Stimulated activated CD4-positive, alpha-beta T cell treated with anti-CD3 and anti-CD28 coated beads, Interleukin-2, amount 100 ng/mL, for 48 hours (primary cell): ENCODE results near the gene BRINP1.
"Not testable (repeated sequence)": the region's sequence is repeated elsewhere in the genome, so short reads cannot be mapped to it uniquely, and the experiment has no call there.

Experiments used
- DNase-seq, 2 donors: peaks; one replicate each; pipeline ENCODE4 v3.0.0-alpha.2; 2020

The BRINP1 gene

GRCh38 chr9:119184265-119184936 is 184.8 kb downstream of the BRINP1 start:
- DNase-seq, result no peak

DNA sequence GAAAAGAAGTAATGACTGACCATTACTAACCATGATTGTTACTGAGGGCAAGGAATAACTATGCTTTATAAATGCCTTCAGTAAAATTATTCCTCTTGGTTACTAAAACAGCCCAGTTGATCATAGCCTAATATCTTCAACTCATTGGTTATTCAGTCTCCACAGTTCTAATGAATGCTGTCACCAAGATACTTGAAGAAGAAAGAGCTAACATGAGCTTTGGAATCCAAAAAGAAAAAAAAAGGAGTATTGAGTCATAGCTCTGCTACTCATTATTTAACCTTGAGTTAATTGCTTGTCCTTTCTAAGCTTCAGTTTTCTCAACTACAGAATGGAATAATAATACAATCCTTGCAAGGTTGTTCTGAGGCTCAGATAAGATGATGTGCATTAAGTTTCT is 187.7 kb downstream of the BRINP1 start:
- DNase-seq, result no peak

GRCh38 chr9:119180897-119181296 is 188.3 kb downstream of the BRINP1 start:
- no peak for DNase-seq

DNA sequence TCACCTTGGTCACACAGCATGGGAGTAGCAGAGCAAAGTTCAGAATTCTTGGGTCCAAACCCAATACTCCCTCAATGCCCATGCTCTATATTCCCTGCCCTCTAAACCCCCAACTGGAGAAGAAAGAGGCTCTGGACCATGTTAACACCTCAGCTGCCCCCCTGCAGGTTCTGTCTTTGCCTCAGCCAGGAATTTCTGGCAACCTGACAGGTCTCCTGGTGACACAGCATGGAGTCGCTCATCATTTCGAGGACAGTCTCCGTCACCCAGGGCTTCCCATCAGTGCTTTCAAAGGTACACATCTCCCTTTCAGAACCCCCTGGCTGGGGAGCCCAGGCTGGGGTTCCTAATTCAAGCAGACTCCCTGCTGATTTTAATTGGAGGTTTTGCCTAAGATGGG is 189.5 kb downstream of the BRINP1 start:
- DNase-seq, result no peak

DNA sequence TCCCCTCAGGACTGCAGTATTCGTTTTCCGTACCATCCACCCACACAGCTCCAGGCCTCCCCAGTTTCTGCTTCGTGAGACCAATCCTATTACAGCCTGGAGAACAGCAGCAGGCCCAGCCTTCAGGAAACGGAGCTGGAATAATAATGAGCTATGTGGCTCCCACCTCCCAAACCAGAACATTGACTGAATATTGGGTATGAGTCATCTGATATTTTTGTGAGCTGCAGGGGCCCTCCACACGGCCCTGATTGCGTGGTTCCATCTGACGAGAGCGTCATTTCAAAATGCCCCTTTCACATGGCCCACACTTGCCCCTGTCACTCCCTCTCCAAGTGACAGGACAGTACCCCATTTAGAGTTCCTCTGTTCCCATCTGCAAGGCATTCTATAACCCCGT is 192.0 kb downstream of the BRINP1 start:
- no peak for DNase-seq

DNA sequence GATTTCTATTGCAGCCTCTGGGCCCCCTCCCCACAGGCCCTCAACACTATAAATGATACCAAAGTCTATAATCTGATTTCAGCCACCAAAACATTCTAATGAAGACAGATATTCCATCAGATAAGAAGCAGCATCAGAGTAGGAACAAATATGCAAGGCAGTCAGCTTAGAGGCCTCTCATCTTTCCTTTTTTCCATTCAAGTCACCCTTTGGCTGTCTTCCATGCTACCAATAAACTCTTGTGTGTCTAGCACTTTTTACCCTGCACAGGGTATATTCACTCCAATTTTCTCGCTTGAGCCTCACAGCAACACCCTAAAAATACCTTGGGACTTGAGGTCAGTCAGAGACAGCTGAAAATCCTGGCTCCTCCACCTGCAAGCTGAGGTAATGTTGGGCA is 193.7 kb downstream of the BRINP1 start:
- DNase-seq, result no peak

DNA sequence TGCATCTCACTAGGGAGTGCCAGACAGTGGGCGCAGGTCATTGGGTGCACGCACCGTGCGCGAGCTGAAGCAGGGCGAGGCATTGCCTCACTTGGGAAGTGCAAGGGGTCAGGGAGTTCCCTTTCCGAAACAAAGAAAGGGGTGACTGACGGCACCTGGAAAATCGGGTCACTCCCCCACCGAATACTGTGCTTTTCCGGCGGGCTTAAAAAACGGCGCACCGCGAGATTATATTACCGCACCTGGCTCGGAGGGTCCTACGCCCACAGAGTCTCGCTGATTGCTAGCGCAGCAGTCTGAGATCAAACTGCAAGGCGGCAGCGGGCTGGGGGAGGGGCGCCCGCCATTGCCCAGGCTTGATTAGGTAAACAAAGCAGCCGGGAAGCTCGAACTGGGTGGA is 200.0 kb downstream of the BRINP1 start:
- DNase-seq, result not testable (repeated sequence)

DNA sequence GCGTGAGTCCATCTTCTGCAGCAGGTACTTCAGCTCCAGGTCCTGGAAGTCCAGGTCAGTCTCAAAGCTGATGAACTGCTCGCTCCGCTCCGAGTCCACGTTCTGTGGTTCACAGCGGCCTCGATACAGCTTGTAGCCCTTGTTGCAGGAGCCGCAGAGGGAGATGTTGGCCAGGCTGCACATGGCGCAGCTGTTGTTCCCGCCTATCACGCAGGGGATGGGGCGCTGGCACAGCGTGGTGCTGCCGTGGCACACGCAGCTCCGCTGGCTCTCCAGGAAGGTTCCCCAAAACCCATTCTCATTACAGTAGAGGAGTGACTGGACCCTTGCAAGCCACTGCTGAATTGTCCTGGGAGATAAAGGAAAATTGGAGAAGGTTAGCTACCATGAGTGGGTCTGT is 201.4 kb downstream of the BRINP1 start:
- DNase-seq, result no peak

- no peak for DNase-seq
Observed at GRCh38 chr9:119167267-119167666, 202.0 kb downstream of the BRINP1 start.

GRCh38 chr9:119166096-119166495 is 203.1 kb downstream of the BRINP1 start:
- no peak for DNase-seq

- no peak for DNase-seq
Observed at GRCh38 chr9:119165131-119165530, 204.1 kb downstream of the BRINP1 start.

- DNase-seq, result no peak
Observed at GRCh38 chr9:119164716-119165115, 204.5 kb downstream of the BRINP1 start.

DNA sequence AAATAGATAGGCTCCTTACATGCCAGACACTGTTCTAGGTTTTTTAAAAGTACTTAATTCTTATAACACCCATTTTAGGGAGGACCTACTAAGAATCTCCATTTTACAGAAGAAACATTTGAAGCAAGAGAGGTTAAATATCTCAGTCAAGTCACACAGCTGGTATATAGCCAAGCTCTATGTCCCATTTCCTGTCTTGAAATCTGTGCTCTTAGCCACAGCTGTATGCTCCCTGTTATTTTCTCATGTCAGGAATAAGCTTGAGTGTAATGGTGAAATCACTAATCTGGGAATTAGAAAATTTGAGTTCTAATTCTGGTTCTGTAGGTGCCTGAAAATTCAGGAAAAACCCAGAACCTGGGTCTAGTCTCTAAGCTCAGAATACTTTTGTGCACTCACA is 208.7 kb downstream of the BRINP1 start:
- no peak for DNase-seq

DNA sequence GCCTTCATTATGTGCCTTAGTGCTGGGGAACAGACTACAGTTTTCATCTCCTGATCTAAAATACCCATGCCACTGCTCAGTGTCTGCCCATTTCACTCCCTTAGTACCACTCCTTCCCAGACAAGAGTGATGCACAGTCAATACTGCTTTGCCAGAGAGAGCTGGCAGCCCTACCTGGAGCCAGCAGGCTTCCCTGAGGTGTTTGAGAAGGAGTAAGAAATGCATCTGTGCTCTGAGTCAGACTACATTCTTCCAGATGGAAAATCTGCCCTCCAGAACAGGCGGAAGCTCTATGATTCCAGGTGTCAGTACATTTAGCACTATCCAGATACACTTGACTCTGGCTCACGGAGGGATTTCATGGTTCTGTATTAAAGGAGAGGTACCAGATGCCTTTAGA is 209.8 kb downstream of the BRINP1 start:
- no peak for DNase-seq

DNA sequence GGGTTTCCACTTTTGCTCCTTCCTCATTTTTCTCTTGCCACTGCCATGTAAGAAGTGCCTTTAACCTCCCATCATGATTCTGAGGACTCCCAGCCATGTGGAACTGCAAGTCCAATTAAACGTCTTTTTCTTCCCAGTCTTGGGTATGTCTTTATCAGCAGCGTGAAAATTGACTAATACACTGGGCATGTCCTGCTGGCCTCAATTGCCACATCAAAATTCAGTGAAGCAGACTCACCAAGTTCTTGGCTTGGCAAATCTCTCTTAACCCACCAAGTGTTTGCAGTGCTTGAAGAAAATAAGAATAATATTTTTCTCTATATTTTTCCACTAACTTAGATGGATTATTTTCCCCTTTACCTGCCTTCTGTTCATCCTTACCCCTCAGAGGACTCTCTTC is 212.0 kb downstream of the BRINP1 start:
- no peak for DNase-seq

- no peak for DNase-seq
Observed at GRCh38 chr9:119156354-119156753, 212.9 kb downstream of the BRINP1 start.

- no peak for DNase-seq
Observed at GRCh38 chr9:119154527-119154926, 214.7 kb downstream of the BRINP1 start.

GRCh38 chr9:119153402-119153801 is 215.8 kb downstream of the BRINP1 start:
- DNase-seq, result no peak

DNA sequence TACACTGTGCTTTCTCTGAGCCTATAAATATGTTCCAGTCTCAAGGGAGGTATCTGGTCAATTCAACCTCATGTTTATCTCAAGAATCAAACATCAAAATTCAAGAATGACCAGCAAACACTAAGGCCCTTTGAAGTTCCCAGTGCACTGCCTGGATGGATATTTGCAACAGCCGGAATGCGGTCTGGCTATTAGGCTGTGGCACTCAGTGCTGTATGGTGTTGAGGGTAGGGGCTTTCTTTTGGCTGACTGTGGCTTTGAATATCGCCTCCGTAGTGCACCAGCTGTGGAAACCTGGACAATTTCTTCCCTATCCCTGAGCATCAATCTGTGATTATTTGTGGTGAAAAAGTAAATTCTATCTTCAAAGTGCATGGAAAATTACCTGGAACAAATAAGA is 220.4 kb downstream of the BRINP1 start:
- no peak for DNase-seq

- no peak for DNase-seq
Observed at GRCh38 chr9:119137479-119137878, 231.8 kb downstream of the BRINP1 start.

- DNase-seq, result no peak
Observed at GRCh38 chr9:119126040-119126439, 243.2 kb downstream of the BRINP1 start.

GRCh38 chr9:119121899-119122298 is 247.3 kb downstream of the BRINP1 start:
- DNase-seq, result no peak

- no peak for DNase-seq
Observed at GRCh38 chr9:119117409-119117808, 251.8 kb downstream of the BRINP1 start.
